ENCODE data around the gene OSBPL7.

DNA sequence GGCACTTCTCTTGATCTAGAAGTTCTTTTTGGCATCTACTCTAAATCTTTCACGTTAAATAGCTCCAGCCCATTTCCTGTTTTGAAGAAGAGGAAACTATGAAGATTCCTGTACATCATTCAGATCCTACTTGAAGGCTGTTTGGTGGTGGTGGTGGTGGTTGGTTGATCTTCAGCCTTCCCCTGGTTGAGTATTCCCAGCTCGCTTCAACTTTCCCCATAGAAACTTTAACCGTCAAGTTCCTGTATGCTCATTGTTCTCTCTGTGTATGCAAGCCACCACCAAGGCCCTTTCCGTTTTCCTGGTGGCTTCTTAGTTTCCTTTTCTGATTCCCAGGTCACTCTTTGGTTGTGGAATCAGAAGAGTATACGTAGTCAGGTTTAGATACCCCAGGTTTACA lies 13.2 kb upstream of the OSBPL7 start:
- no peak for TF ChIP-seq ZNF677 (tag by site-specific recombination; IDR thresholded peaks at IDR 0.05)
- TF ChIP-seq, protein P1, sequence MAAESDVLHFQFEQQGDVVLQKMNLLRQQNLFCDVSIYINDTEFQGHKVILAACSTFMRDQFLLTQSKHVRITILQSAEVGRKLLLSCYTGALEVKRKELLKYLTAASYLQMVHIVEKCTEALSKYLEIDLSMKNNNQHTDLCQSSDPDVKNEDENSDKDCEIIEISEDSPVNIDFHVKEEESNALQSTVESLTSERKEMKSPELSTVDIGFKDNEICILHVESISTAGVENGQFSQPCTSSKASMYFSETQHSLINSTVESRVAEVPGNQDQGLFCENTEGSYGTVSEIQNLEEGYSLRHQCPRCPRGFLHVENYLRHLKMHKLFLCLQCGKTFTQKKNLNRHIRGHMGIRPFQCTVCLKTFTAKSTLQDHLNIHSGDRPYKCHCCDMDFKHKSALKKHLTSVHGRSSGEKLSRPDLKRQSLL (tag by site-specific recombination; IDR thresholded peaks at IDR 0.05), result no peak
- TF ChIP-seq ZNF311 (tag by site-specific recombination; IDR thresholded peaks at IDR 0.05; ENCODE audit: borderline replicate concordance), result no peak
- TF ChIP-seq, protein P2, sequence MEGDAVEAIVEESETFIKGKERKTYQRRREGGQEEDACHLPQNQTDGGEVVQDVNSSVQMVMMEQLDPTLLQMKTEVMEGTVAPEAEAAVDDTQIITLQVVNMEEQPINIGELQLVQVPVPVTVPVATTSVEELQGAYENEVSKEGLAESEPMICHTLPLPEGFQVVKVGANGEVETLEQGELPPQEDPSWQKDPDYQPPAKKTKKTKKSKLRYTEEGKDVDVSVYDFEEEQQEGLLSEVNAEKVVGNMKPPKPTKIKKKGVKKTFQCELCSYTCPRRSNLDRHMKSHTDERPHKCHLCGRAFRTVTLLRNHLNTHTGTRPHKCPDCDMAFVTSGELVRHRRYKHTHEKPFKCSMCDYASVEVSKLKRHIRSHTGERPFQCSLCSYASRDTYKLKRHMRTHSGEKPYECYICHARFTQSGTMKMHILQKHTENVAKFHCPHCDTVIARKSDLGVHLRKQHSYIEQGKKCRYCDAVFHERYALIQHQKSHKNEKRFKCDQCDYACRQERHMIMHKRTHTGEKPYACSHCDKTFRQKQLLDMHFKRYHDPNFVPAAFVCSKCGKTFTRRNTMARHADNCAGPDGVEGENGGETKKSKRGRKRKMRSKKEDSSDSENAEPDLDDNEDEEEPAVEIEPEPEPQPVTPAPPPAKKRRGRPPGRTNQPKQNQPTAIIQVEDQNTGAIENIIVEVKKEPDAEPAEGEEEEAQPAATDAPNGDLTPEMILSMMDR (tag by site-specific recombination; IDR thresholded peaks at IDR 0.05), result no peak
- TF ChIP-seq, protein P3, sequence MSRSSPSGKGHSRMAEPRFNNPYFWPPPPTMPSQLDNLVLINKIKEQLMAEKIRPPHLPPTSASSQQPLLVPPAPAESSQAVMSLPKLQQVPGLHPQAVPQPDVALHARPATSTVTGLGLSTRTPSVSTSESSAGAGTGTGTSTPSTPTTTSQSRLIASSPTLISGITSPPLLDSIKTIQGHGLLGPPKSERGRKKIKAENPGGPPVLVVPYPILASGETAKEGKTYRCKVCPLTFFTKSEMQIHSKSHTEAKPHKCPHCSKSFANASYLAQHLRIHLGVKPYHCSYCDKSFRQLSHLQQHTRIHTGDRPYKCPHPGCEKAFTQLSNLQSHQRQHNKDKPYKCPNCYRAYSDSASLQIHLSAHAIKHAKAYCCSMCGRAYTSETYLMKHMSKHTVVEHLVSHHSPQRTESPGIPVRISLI (tag by site-specific recombination; IDR thresholded peaks at IDR 0.05), result no peak
- TF ChIP-seq ZBTB7A (tag by site-specific recombination; IDR thresholded peaks at IDR 0.05; ENCODE audit: low read depth), result no peak
- TF ChIP-seq ZNF169 (tag by site-specific recombination; IDR thresholded peaks at IDR 0.05), result no peak
- no peak for TF ChIP-seq ZNF610 (tag by site-specific recombination; IDR thresholded peaks at IDR 0.05; ENCODE audit: borderline replicate concordance)
- TF ChIP-seq ZNF157 (tag by site-specific recombination; IDR thresholded peaks at IDR 0.05), result no peak
- TF ChIP-seq ZNF529 (tag by site-specific recombination; IDR thresholded peaks at IDR 0.05; ENCODE audit: insufficient replicate concordance), result no peak

All from HEK293 (cell line).